IMR-90 (cell line): ENCODE measurements around the gene SAMD5. TPM values are rescaled to one million over a fixed set of nuclear protein-coding genes. Genes with fewer than 3 reads are reported as not detected.

Experiments
- ATAC-seq: fragments of 200-7000 bp; cut with Tn5 transposase; 2 replicates; pipeline ENCODE4 v1.9.1; 2020; ENCODE audit warnings: low read depth, mild to moderate bottlenecking, moderate library complexity
- BruUV-seq: library from RNA; stranded (reverse); fragments of 400-500 nt; replicated peaks from 2 replicates; lab custom pipeline; 2021; lab: Mats Ljungman, UMichigan
- CTCF ChIA-PET: fragments of 300-600 bp; formaldehyde crosslinking; extraction: SDS; loops from one replicate; lab custom pipeline; 2021; ENCODE audit warnings: antibody characterized with exemption; lab: Yijun Ruan, JAX
- POLR2A ChIA-PET: fragments of 300-600 bp; sonication (Branson Sonifier 250); formaldehyde crosslinking; loops from one replicate; lab custom pipeline; 2022; ENCODE audit warnings: antibody characterized with exemption; ENCODE audit not compliant: unreplicated experiment; lab: Charles Lee
- DNase-seq: peaks from one replicate; pipeline ENCODE4 v3.0.0; 2013
- H2AFZ ChIP-seq: replicated peaks from 2 replicates; pipeline ENCODE3; 2013; ENCODE audit warnings: low read length, mild to moderate bottlenecking; ENCODE audit not compliant: poor library complexity
- H2AK5ac ChIP-seq: 2 replicates; pipeline ENCODE4 v1.6.1; 2013; ENCODE audit warnings: low read depth, low read length, inconsistent platforms
- H2AK9ac ChIP-seq: replicated peaks from 2 replicates; pipeline ENCODE3; 2013; ENCODE audit warnings: mild to moderate bottlenecking, low read depth, low read length, moderate library complexity; ENCODE audit not compliant: poor library complexity
- H2BK120ac ChIP-seq: 2 replicates; pipeline ENCODE4 v1.6.1; 2013; ENCODE audit warnings: low read depth, low read length, inconsistent platforms
- H2BK15ac ChIP-seq: 3 replicates; pipeline ENCODE4 v1.6.1; 2013; ENCODE audit warnings: low read depth, low read length, inconsistent platforms
- H2BK20ac ChIP-seq: 2 replicates; pipeline ENCODE4 v1.6.1; 2013; ENCODE audit warnings: low read depth, mild to moderate bottlenecking, inconsistent platforms, low read length, moderate library complexity
- H2BK5ac ChIP-seq: 2 replicates; pipeline ENCODE4 v1.6.1; 2013; ENCODE audit warnings: mild to moderate bottlenecking, low read depth, low read length, inconsistent platforms; ENCODE audit not compliant: poor library complexity, severe bottlenecking
- H3K14ac ChIP-seq: replicated peaks from 2 replicates; pipeline ENCODE4 v1.6.1; 2013; ENCODE audit warnings: low read depth, low read length, inconsistent platforms
- H3K18ac ChIP-seq: 2 replicates; pipeline ENCODE4 v1.6.1; 2013; ENCODE audit warnings: low read depth, low read length, control low read depth
- H3K23ac ChIP-seq: 2 replicates; pipeline ENCODE4 v1.6.1; 2013; ENCODE audit warnings: low read depth, low read length, inconsistent platforms
- H3K27ac ChIP-seq: 2 replicates; pipeline ENCODE4 v1.5.1; 2013; ENCODE audit warnings: mild to moderate bottlenecking, control low read depth, low read length; ENCODE audit not compliant: insufficient read depth
- H3K27me3 ChIP-seq: 2 replicates; pipeline ENCODE4 v1.6.1; 2013; ENCODE audit warnings: low read length; ENCODE audit not compliant: control insufficient read depth, insufficient read depth
- H3K36me3 ChIP-seq: 2 replicates; pipeline ENCODE4 v1.6.1; 2013; ENCODE audit warnings: low read length, mixed read lengths; ENCODE audit not compliant: control insufficient read depth, insufficient read depth
- H3K4ac ChIP-seq: 2 replicates; pipeline ENCODE4 v1.6.1; 2013; ENCODE audit warnings: low read depth, low read length, inconsistent platforms
- H3K4me1 ChIP-seq: 2 replicates; pipeline ENCODE4 v1.6.1; 2013; ENCODE audit warnings: low read length, mixed read lengths; ENCODE audit not compliant: control insufficient read depth, insufficient read depth
- H3K4me2 ChIP-seq: 2 replicates; pipeline ENCODE4 v1.6.1; 2013; ENCODE audit warnings: low read depth, mild to moderate bottlenecking, control low read depth, low read length, moderate library complexity
- H3K4me3 ChIP-seq: 2 replicates; pipeline ENCODE4 v1.5.1; 2013; ENCODE audit warnings: low read depth, mild to moderate bottlenecking, control low read depth, low read length, moderate library complexity; ENCODE audit not compliant: insufficient read depth
- H3K56ac ChIP-seq: 2 replicates; pipeline ENCODE4 v1.6.1; 2013; ENCODE audit warnings: low read length, inconsistent platforms; ENCODE audit not compliant: insufficient read depth; ENCODE audit errors: extremely low read depth
- H3K79me1 ChIP-seq, 2 experiments: 2 replicates each; pipeline ENCODE4 v1.6.1; 2013; ENCODE audit warnings: low read length in 2 of 2, inconsistent platforms in 1 of 2, low read depth in 1 of 2
- H3K9ac ChIP-seq: 2 replicates; pipeline ENCODE4 v1.6.1; 2013; ENCODE audit warnings: low read depth, low read length, control low read depth
- H3K9me1 ChIP-seq: 2 replicates; pipeline ENCODE4 v1.6.1; 2013; ENCODE audit warnings: low read length, inconsistent platforms; ENCODE audit not compliant: insufficient read depth
- H3K9me3 ChIP-seq: 2 replicates; pipeline ENCODE4 v1.6.1; 2013; ENCODE audit warnings: low read length; ENCODE audit not compliant: control insufficient read depth, insufficient read depth
- H4K20me1 ChIP-seq: 2 replicates; pipeline ENCODE4 v1.6.1; 2013; ENCODE audit warnings: low read length, inconsistent platforms; ENCODE audit not compliant: insufficient read depth
- H4K5ac ChIP-seq: 2 replicates; pipeline ENCODE4 v1.6.1; 2013; ENCODE audit warnings: mild to moderate bottlenecking, low read depth, low read length, control low read depth
- H4K8ac ChIP-seq, 2 experiments: 2 replicates each; pipeline ENCODE4 v1.6.1; 2013; ENCODE audit warnings: low read depth in 2 of 2, low read length in 2 of 2, control low read depth in 1 of 2, inconsistent platforms in 1 of 2
- H4K91ac ChIP-seq: 2 replicates; pipeline ENCODE4 v1.6.1; 2013; ENCODE audit warnings: low read depth, low read length, inconsistent platforms; ENCODE audit not compliant: insufficient read depth
- BHLHE40 ChIP-seq: fragments of 150-350 bp; IDR thresholded peaks from 2 replicates; pipeline ENCODE4 v1.6.1; 2016; ENCODE audit warnings: mild to moderate bottlenecking, low read depth, low read length
- CTCF ChIP-seq: conservative IDR thresholded peaks from 2 replicates; pipeline ENCODE4 v1.5.1; 2012; ENCODE audit warnings: mild to moderate bottlenecking, low read depth, low read length, improper control_type of control experiment
- MXI1 ChIP-seq: IDR thresholded peaks from 2 replicates; pipeline ENCODE4 v1.6.1; 2012; ENCODE audit warnings: low read depth, mild to moderate bottlenecking, low read length, moderate library complexity, borderline replicate concordance
- SMC3 ChIP-seq: fragments of 150-350 bp; IDR thresholded peaks from 2 replicates; pipeline ENCODE4 v1.6.1; 2016; ENCODE audit warnings: low read depth, mild to moderate bottlenecking, antibody characterized with exemption, low read length, moderate library complexity
- whole genome bisulfite sequencing, 2 experiments: methylation state at CpG; one replicate each; pipeline versions ENCODE4 v1.1.5 to v1.1.7; 2013; ENCODE audit warnings: missing lambda C conversion rate in 2 of 2; ENCODE audit not compliant: insufficient read length in 1 of 2; ENCODE audit errors: extremely low coverage in 2 of 2; 5-methylcytosine and 5-hydroxymethylcytosine counted together
- dilution Hi-C: fragments of 300-500 bp; cut with HindIII; formaldehyde crosslinking; loops from one replicate; pipeline ENCODE4 v1.14.3; 2018; ENCODE audit warnings: low sequenced_read_pairs; ENCODE audit not compliant: unreplicated experiment
- in situ Hi-C: fragments of 300-500 bp; cut with MboI; formaldehyde crosslinking; loops from 3 replicates; pipeline ENCODE4 v1.14.3; 2019; ENCODE audit warnings: low sequenced_read_pairs, inconsistent platforms, mixed read lengths
- intact Hi-C: fragments of 100-400 bp; cut with micrococcal nuclease; formaldehyde crosslinking; loops from 2 replicates; pipeline ENCODE4 v1.10.0; 2022
- polyA plus RNA-seq, 3 experiments: library from polyadenylated mRNA; depleted of rRNA; stranded (reverse); fragments of >200 nt; gene quantifications; 2 replicates each; pipeline ENCODE4 v1.2.3, GENCODE V29; 2012; ENCODE audit warnings: low replicate concordance in 1 of 3
- total RNA-seq: library from RNA; depleted of rRNA; stranded (reverse); fragments of >200 nt; gene quantifications from 2 replicates; pipeline ENCODE4 v1.2.3, GENCODE V29; 2012

SAMD5 gene
- total and polyA plus RNA-seq, 2 of the 4 experiments (the other 2 are of a cell fraction): 1.0 to 1.6 TPM

DNA sequence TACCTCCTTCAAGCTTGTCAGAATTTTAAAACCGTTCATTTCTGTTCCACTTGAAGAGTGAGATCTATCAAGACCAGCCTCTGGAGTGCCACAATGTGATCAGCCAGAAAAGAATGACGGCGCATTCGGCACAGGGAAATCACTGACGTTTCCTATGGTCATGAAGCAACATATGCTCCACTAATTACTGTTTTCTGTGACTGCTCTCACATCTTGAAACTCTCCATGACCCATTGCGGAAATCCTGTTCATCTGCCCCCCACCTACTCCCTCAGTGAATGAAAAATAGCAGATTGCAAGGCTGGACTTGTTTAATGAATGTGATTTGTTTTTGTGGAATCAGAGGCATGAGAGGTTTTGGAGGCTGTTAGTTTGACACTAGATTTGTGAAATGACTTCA lies 53.2 kb downstream of the SAMD5 start:
- Histone ChIP-seq H4K8ac (no peak overlapping the region), H3K4me2 (no peak overlapping the region), H3K4me1 (peaks cover 2% of the 10 kb centered on the region; the same call in 1 of the 2 replicates), H2AK5ac (no peak overlapping the region), H2AFZ (no peak overlapping the region), H3K79me1 (no peaks in the 10 kb centered on the region), H3K27ac (no peak overlapping the region), H3K9me1 (no peaks in the 10 kb centered on the region), H4K20me1 (no peaks in the 10 kb centered on the region), H2BK20ac (no peak overlapping the region), H3K9me3 (peaks cover 3% of the 10 kb centered on the region), H3K23ac (no peak overlapping the region), H3K27me3 (no peaks in the 10 kb centered on the region), H3K56ac (no peak overlapping the region), H4K91ac (no peak overlapping the region), H2AK9ac (no peak overlapping the region), H2BK120ac (no peak overlapping the region), H3K4ac (no peak overlapping the region), H3K18ac (no peak overlapping the region), H3K14ac (no peak overlapping the region), H3K9ac (no peak overlapping the region), H2BK5ac (no peak overlapping the region), H3K36me3 (no peaks in the 10 kb centered on the region), H2BK15ac (no peak overlapping the region), H4K5ac (no peak overlapping the region), H3K4me3 (no peak overlapping the region)
- BruUV-seq: no TSS peak
- ChIA-PET CTCF (no interaction called here), POLR2A (interaction anchor here (0.5 kb wide), 1 partner anchor 59 kb away, joined by 5 read pairs; no protein-coding TSS in a partner anchor)
- ATAC-seq (no peak), DNase-seq (no peak)
- no peak for TF ChIP-seq BHLHE40
- no peak for TF ChIP-seq CTCF
- TF ChIP-seq SMC3: no peak
- TF ChIP-seq MXI1: no peak
- in situ Hi-C loops: no loop called here
- WGBS, 2 experiments: 67% methylated on average over 4 of the region's 6 CpGs; no CpG with 5 or more reads in 1 of the 2 experiments
- intact Hi-C loops: no loop called here
- dilution Hi-C loops: no loop called here
